Measurements from ENCODE around the gene NGEF.

DNA sequence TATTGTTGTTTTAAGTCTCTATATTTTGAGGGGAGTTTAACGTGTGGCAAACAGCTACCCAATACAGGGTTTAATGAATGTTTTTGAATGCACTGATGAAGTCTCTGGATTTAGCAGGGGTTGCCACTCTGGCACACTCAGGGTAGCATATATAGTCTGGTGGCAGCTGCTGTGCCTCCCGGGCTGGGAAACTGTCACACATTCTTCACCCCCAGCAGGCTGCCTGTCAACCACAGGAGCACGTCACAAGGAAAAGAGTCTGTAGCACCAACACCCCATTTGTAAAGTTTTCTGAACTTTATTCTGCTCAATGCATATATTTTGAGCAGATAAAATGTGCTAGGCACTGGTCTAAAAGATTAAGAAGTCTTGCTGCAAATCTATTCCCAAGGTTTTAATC, 39.3 kb downstream of the NGEF start:
- TF ChIP-seq SMAD1 (IDR thresholded peaks at IDR 0.05; ENCODE audit: low read depth, partially characterized antibody) (no peak), MXI1 (IDR thresholded peaks at IDR 0.05; ENCODE audit: low read depth, low read length) (no peak), POLR2A (IDR thresholded peaks at IDR 0.05; ENCODE audit: low read depth, low read length) (no peak)
- TF ChIP-seq, protein P1, sequence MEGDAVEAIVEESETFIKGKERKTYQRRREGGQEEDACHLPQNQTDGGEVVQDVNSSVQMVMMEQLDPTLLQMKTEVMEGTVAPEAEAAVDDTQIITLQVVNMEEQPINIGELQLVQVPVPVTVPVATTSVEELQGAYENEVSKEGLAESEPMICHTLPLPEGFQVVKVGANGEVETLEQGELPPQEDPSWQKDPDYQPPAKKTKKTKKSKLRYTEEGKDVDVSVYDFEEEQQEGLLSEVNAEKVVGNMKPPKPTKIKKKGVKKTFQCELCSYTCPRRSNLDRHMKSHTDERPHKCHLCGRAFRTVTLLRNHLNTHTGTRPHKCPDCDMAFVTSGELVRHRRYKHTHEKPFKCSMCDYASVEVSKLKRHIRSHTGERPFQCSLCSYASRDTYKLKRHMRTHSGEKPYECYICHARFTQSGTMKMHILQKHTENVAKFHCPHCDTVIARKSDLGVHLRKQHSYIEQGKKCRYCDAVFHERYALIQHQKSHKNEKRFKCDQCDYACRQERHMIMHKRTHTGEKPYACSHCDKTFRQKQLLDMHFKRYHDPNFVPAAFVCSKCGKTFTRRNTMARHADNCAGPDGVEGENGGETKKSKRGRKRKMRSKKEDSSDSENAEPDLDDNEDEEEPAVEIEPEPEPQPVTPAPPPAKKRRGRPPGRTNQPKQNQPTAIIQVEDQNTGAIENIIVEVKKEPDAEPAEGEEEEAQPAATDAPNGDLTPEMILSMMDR (IDR thresholded peaks at IDR 0.05 in 2 of 3, conservative IDR thresholded peaks at IDR 0.05 in 1 of 3; ENCODE audit: control insufficient read depth in 2 of 3, extremely low read depth in 1 of 3, insufficient read depth in 1 of 3, low read depth in 3 of 3, low read length in 3 of 3): no peak
